Globus pallidus (tissue), 1 donor: ENCODE results near the gene CXCL6.

Experiments
- DNase-seq: peaks from one replicate; pipeline ENCODE4 v3.0.0-alpha.2; 2015; ENCODE audit warnings: low spot score

CXCL6 gene

DNA sequence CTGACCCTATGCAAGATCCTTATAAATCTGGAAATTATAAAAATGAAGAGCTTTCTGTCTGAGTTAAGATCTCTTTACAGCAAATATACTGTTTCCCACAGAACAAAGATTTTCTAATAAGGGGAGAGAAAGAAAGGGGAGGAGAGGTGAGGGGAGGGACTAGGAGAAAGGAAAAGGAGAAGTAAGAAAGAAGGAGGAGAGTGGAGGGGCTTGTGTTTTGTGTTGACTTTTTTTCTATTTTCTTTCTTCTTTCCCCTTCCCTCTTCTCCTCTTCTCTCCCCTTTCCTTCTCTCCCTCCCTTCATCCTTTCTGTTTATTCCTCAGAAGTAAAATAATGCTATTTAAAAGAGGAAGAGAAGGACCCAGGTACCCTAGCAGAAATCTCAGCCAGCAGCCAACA lies 6.2 kb downstream of the CXCL6 start:
- DNase-seq, result no peak

DNA sequence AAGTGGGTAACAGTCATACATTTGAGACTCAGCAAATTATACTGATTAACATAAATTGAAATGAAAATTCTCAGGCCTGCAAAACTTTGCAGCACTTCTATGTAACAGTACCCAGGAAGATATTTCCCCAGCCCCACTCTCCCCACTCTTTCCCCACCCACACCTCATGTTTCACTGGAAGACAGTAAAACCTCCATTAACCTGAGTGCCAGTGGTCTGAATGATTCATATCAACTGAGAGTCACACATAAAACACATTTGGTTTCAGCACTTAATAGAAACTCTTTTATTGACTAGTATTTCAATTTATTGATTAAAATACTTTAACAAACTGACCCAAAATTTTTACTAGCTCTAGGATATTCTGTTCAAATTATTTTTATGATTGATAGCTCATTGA lies 6.9 kb downstream of the CXCL6 start:
- DNase-seq, result no peak

DNA sequence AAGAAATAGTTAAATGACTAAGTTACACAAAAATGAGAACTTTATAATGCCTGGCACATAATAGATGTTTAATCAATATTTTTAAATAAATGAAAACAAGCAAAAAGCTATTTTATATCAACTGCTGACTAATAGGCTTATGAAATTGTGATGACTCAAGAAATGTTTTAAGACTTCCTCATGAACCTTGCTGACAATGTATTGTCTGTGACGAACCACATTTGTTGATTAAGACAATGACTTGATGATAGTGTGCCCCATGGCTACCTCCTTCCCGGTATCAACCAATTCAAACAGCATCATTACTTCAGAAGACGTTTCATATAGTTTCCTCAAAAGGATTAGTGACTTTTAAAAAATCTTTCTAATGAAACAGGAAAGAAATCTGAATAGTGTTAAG lies 7.9 kb downstream of the CXCL6 start:
- DNase-seq, result no peak

DNA sequence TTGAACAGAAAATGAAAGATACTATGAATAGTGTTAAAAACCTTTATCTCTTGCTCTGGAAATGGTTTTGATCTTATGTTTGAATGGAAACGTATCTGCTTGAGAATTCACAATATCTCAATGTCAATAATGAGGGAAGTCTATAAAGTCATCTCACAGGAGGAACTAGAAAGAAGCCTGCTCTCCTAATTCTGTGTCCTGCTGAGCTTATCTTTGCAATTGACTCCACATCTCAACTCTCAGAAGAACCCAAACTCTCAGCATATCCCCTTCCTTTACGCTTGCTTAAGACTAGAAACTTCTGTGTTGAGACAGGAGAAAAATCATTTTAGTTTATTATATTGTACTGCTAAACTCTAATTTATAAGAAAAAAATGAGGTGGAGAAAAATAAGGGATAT lies 8.3 kb downstream of the CXCL6 start:
- no peak for DNase-seq

DNA sequence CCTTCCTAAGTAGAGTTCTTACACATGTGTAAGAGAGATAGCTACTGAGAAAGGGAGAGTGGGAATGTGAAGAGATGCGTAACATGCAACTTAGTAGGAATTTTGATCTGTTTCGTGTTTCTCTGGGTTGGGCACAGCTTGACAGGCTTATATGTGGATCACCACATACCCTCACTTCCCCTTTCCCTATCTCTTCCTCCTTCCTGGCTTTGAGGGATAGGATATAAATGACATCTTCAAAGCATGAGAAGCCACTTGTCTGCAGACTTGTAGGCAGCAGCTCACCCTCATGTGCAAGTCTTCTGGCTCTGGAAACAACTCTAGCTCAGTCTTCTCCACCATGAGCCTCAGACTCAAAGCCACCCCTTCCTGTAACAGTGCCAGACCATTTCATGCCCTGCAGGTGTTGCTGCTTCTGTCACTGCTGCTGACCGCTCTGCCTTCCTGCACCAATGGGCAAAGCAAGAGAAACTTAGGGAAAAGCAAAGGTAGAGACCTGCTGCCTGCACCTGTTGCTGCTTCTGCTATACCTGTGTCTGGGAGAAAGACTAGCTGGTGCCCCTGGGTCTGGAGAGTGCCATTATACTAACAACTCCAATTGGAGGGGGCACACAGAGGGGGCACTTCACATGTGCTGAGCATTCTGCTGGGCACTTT lies 11.2 kb downstream of the CXCL6 start:
- no peak for DNase-seq

DNA sequence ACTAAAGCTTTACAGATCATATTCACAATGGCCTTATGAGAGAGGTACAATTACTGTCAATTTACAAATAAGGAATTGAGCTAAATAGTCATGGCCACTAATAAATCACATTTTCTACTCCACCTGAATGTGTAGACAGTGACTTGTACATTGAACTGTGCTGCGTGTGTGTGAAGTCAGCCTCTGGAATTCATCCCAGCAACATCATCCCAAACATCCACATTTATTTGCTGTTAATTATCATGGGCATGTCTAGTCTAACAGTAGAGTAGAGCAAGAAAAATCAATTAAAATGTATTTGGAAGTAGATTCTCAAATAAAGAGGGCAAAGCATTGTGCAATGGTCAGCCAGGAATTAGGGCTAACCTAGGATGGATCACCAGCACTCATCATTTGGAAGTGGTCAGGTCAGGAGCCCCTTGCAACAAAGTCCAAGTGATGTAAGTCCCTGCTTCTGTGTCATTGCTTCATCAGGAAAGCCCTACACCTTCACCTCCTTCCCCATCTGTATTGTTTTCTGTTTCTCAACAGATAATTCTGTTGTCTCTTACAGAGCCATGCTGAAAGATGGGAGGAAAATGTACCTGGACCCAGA lies 11.8 kb downstream of the CXCL6 start:
- no peak for DNase-seq

DNA sequence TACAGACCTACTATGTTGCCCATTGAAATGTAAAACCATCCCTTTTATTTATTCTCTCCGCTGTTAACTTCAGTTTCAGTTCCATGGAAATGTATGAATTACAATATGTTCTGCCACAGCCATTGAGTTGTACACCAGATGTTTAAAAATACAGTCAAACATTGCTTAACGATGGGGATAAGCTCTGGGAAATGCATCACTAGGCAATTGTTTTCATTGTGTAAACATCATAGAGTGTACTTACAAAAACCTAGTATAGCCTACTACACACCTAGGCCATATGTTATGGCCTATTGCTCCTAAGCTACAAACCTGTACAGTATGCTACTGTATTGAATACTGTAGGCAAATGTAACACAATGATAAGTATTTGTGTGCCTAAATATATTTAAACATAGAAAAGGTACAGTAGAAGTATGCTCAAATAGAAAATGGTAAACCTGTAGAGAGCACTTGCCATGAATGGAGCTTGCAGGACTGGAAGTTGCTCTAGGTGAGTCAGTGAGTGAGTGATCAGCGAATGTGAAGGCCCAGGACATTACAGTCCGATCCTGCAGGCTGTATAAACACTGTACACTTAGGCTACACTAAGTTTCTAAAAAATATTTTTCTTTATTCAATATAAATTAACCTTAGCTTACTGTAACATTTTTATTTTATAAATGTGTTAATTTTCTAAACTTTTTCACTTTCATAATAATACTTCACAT lies 13.9 kb downstream of the CXCL6 start:
- DNase-seq, result no peak

DNA sequence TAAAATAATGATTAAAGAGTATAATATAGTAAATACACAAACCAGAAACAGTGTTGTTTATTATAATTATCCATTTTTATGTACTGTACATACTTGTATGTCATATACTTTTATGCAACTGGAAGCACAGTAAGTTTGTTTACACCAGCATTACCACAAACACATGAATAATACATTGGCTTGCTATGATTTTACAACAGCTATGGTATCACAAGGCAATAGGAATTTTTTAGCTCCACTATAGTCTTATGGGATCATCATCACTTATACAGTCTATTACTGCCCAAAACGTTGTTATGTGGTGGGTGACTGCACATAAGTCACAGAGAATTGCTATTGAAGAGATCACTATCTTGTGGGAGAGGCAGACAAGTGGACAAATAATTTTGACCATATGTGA lies 14.8 kb downstream of the CXCL6 start:
- DNase-seq, result no peak

DNA sequence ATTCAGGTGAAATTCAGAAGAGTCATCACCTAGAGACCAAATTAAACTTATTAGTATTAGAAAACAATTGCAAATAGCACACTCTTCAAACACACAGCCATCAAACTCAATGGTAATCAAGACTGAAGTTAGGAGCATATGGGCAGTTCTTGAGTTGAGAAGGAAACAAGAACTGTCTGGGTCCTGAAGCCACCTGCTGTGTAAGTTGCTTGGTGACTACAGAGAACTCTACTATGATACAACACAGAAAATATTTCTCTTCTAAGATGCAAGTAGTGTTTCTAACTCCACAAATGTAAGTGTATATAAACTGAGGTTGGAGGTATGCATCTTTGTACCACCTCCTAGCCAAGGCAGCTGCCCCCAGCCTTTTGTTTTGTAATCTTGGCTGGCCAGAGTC lies 16.3 kb downstream of the CXCL6 start:
- DNase-seq, result no peak

DNA sequence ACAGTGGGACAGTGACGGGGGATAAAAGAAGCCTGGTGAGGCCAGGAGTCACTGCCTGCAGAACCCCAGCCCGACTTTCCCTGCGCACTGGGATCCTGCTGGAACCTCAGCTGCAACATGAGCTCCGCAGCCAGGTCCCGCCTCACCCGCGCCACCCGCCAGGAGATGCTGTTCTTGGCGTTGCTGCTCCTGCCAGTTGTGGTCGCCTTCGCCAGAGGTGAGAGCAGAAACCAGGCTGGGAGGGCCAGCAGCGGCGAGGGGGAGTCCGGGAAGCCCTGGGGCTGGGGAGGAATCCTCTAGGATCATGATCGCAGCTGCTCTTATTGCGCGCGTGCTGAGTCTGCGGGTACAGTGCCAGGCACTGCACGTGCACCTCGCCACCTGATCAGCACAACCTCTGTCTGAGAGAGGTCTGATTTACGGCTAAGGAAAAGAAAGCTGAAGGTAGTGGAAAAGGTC lies 16.8 kb downstream of the CXCL6 start, which contains the start of gene PF4V1:
Gene PF4V1 (plus strand): TSS at position 51 of the 459 bp plus-strand sequence. CDS start 67 bp downstream, at position 118.
- no peak for DNase-seq

DNA sequence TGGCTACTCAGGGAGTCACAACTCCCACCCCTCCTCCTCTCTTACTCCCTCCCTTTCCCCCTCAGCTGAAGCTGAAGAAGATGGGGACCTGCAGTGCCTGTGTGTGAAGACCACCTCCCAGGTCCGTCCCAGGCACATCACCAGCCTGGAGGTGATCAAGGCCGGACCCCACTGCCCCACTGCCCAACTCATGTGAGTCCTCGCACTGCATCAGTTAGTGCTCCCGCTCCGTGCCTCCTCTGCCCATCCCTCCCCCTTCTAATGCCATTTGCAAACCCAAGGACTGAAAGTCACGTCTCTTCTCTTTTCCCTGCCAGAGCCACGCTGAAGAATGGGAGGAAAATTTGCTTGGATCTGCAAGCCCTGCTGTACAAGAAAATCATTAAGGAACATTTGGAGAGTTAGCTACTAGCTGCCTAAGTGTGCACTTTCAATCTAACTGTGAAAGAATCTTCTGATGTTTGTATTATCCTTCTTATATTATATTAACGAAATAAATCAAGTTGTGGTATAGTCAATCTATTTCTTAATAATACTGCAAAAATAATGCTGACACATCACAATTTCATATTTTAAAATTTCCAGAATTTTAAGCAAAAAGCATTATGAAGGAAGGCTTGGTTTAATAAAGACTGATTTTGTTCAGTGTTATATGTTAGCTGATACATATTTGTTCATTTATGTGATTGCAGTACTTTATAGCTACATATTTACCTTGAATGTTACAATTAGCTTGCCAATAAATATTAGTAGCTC lies 17.4 kb downstream of the CXCL6 start:
- DNase-seq, result no peak

DNA sequence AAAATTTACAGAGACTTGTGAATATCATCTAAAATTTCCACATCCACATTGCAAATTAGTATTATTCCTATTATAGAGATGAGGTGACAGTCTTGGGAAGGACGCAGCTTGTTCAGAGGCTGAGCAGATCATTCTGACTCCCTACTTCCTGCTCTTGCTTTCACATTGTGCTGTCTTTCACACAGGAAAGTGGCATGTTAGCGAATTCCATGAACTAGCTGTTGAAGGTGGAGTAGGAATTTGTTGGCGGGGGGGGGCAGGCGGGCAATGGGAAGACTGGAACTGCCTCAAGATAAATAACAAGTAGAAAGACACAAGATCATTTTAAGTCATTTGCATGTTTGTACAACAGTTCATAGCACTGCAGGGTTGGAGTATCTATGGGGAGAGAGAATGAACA lies 18.9 kb downstream of the CXCL6 start:
- no peak for DNase-seq

DNA sequence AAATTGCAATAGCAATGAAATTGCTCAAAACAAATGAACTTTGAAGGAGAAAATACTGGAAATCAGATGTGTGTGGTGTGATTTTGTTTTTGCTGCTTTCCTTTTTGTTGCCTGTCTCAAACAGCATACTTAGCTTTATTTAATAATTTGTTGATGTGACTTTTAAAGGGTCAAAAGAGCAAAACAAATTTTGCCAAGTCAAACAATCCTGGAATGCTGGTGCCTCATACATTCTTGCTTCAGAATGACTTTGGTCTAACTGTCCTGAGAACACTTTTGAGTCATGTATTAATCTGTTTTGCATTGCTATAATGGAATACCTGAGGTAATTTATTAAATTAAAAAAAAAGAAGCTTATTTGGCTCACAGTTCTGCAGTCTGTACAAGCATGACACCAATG lies 20.0 kb downstream of the CXCL6 start:
- DNase-seq, result no peak

DNA sequence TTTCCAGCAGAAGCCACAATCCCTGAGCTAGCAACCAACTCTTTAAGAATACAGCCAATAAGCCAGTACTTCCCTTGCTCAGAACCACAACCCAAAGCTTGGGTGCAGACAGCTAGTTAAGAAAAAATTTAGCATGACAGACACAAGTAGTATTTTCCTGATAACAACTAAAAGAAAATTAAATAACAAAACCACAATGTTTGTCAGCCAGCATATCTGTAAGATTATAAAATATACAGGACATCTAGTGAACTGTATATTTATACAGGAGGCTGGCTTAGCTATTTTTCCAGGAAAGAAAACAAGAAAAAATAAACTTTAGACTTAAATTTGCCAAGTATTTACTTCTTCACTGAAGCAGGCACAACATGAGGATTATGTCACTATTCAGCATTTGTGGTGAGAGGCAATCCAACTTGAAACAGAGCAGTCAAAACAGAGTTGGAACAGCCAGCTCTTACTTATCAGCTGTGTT lies 23.2 kb downstream of the CXCL6 start:
- DNase-seq, result no peak

DNA sequence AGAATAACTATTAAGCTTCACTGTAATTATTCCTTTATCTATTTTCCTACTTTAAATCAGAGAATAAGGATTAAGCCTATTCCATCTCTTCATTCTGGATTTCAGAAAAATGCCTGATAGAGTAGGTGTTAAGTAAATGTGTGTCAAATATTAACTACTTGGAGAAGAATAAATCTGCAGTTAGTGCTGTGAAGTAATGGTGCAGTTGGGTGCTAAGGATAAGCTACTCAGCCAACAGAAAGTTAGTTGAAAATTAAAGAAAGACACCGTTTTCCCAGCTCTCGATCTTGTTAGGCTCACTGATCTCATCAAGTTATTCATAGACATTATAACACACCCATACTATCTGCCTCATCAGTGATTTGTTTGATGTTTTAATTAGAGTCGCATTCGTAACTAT lies 23.7 kb downstream of the CXCL6 start:
- DNase-seq, result no peak

DNA sequence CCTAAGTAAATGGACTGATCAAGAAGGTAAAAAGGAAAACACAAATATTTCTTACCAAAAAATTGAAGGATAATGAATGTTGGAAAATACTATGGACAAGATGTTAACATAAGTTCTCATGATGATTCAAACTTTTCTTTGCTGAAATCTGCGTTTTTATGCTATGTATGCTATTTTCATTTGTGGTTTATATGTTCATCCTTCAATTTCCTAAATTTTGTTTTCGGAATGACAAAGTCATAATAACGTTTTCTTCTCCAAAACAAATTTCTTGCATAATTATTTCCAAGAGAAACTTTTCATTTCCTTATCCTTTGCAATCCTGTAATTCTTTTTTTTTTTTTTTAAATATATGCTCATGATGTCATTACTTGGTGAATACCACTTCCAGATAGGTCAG lies 24.4 kb downstream of the CXCL6 start:
- no peak for DNase-seq

DNA sequence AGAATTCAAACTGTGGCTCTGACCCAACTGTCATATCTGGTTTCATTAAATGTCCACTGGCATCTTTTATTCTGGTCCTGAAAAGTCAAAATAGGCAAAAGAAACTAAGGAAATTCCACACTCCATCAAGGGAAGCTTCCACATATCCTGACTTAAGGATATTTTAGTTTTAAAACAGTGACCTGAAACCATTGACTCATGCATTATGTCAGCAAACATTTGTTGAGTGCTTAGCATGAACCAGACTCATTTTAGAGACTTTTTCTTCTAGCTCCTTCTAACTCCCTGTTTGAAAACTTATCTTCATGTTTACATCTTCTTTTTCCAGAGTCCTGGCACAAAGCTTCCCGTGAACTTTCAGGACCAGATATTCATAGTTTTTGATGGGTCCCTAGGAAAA lies 25.8 kb downstream of the CXCL6 start:
- no peak for DNase-seq

DNA sequence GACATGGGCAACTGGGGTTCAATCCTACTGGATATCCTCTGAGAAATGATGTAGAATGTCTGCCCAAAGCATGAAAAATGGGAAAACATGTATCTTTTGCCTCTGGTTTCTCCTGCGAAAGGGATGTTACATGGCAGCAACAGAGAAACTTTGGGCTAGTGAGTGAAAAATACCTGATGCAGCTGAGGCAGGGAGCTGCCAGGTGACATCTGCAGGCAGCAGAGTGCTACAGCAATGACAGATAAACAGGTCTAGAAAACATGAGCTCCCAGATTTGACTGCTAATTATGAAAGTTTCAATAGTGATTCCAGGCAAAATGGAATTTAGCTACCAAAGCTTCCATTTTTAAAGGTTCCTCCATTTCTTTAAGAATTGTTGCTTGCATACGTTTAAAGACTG lies 27.9 kb downstream of the CXCL6 start:
- no peak for DNase-seq

DNA sequence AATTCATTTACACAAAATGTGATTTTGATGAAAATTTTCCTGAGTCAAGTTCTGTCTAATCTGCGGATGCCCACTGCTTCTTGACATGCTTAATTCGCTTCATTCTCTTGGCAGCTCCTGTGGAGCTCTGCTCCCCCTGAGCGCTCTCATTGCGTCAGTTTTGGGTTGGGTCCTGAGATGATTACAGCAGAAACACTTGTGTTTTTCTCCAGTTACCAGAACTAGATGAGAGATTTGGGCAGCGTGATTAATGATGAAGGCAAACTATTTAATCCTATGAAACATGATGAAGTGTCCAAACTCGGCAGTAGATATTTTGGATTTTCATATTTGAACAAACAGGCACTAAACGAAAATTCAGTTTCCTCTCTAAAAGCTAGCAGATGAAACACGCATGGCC lies 28.5 kb downstream of the CXCL6 start:
- no peak for DNase-seq

DNA sequence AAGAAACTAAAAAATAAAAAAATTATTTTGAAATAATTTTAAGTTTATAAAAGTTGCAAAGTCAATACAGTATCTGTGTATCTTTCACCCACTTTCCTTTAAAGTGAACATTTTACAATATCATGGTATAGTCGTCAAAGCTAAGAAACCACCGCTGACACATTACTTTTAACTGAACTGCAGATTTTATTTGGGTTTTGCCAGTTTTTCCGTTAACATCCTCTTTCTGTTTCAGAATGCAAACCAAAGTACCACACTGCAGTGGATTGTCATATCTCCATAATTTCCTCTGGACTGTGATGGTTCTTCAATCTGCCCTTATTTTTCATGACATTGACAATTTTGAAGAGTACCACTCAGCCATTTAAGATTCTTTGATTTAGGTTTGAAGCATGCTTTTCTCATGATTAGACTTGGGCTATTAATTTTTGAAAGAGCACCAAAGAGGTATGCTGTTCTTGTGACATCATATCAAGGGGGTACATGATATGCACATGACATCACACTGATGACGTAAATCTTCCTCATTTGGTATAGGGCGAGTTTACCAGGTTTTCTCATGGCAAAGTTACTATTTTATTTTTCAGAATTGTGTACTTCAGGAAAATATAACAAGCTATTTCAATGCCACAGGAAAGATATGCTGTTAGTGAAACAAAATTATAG lies 29.1 kb downstream of the CXCL6 start:
- no peak for DNase-seq

DNA sequence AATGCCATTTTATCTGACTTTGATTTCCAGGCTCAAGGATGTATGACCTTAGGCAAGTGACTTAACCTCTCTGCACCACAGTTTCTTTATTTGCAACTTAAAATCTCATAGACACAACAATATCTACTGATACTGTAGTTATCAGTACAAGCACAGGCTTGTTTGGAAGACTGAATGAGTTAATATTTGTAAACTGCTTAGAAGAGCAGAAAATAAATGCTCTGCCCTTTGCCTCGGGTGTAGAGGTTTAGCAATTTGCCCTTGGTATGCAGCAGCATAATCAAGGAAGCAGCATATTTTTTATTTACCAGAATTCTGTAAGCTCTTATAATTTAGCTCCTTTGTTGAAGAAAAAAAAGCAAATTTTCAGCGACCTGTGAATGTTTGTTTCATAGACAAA lies 29.8 kb downstream of the CXCL6 start:
- no peak for DNase-seq

DNA sequence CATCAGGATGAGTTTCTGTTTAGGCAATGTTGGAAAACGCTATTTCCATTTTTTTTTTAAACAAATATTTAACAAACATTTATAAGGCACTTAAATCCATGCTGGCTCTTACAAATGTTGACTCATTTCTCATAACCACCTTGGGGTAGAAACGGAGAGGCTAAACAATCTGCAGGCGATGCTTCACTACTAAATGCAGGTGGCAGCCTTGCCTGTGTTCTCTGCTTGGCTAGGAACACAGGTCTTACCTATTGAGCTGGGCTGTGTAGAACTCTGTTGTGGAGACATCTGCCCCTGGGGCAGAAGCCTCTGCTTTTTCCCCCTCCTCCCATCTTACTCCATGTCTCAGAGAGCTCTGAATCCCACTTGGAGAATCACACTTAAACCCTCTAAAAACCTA lies 31.3 kb downstream of the CXCL6 start:
- no peak for DNase-seq
